Ovary (tissue), 9 donors: ENCODE results near the gene TRIM59. TPM values are rescaled to one million over a fixed set of nuclear protein-coding genes. Genes with fewer than 3 reads are reported as not detected.

Experiments used
- DNase-seq, 5 donors: peaks; one replicate each; pipeline ENCODE4 v3.0.0-alpha.2; 2019 to 2020
- H3K27ac ChIP-seq, 2 donors: fragments of 200-600 bp; one replicate each; pipeline versions ENCODE4 v1.5.1 to v1.8.0; 2019 to 2022
- H3K27me3 ChIP-seq: fragments of 200-600 bp; one replicate; pipeline ENCODE4 v1.8.0; 2022
- H3K36me3 ChIP-seq: fragments of 200-600 bp; sonication (generic); one replicate; pipeline ENCODE4 v1.5.1; 2019
- H3K4me1 ChIP-seq: one replicate; pipeline ENCODE4 v1.8.1; 2013; ENCODE audit warnings: mild to moderate bottlenecking, moderate library complexity; ENCODE audit not compliant: insufficient read depth
- H3K4me3 ChIP-seq: fragments of 200-600 bp; sonication (generic); one replicate; pipeline ENCODE4 v1.5.1; 2017
- H3K9me3 ChIP-seq, 2 donors: fragments of 200-600 bp in 1 of 2; sonication (generic) in 1 of 2; one replicate each; pipeline versions ENCODE4 v1.5.1 to v1.8.1; 2013 to 2019; ENCODE audit warnings: mild to moderate bottlenecking in 1 of 2, moderate library complexity in 1 of 2
- CTCF ChIP-seq, 3 donors: fragments of 450-650 bp in 2 of 3; fragments of 200-600 bp in 1 of 3; IDR thresholded peaks; one replicate each; pipeline versions ENCODE4 v1.5.1 to v1.8.0; 2016 to 2022; ENCODE audit warnings: antibody characterized with exemption in 3 of 3, mild to moderate bottlenecking in 1 of 3
- EP300 ChIP-seq: sonication (generic); formaldehyde crosslinking; IDR thresholded peaks from one replicate; pipeline ENCODE4 v1.6.1; 2017; ENCODE audit warnings: antibody characterized with exemption
- POLR2A ChIP-seq: fragments of 450-650 bp; IDR thresholded peaks from one replicate; pipeline ENCODE4 v1.6.1; 2017; ENCODE audit warnings: antibody characterized with exemption, mild to moderate bottlenecking, moderate library complexity
- WGBS, 3 donors: extraction: QIAGEN DNeasy Blood & Tissue Kit in 1 of 3; methylation state at CpG; one replicate each; pipeline versions ENCODE4 v1.1.5 to v1.1.7; 2013 to 2017; 5-methylcytosine and 5-hydroxymethylcytosine counted together
- intact Hi-C, 4 donors: fragments of 100-400 bp; cut with DNase I; formaldehyde crosslinking; loops; one replicate each; pipeline versions ENCODE4 v1.11.0 to v1.15.1; 2022 to 2023
- polyA plus RNA-seq, 2 donors: library from polyadenylated mRNA; stranded (reverse); fragments of 200-250 nt in 1 of 2; fragments of 350-450 nt in 1 of 2; fragmentation: Illumina TruSeq in 1 of 2; extraction: RNeasy Lipid Tissue Mini Kit (QIAGEN cat#74804) in 1 of 2; gene quantifications; one replicate each; pipeline ENCODE4 v1.2.3, GENCODE V29; 2013 to 2014
- total RNA-seq, 7 donors: library from RNA; depleted of rRNA in 2 of 7; stranded (reverse); fragments of >200 nt in 2 of 7; fragmentation: NEBNext Ultra II Directional in 3 of 7; extraction: Animal tissue kit (Norgen Biotek cat#: 25700) in 3 of 7; gene quantifications; one replicate each; pipeline versions ENCODE4 v1.1.0 to v1.2.4, GENCODE V29; 2016 to 2023
- donor health status: DM: no; HTN: no; CAD: no; lungs with moderate emphysema.
- donor health status: DM: no; HTN: no; CAD: no.
- donor health status: Bipolar disorder and iron deficiency.
- donor health status: DM: yes; HTN: yes; CAD: no.
- donor health status: DM: no; HTN: no; CAD: no.
- donor health status: DM: yes; HTN: yes; CAD: no.

The TRIM59 gene
- total and polyA plus RNA-seq, 9 donors: 1.4 to 4.8 (median 2.1) TPM

GRCh38 chr3:160448845-160449635 is 546 bp downstream of the TRIM59 start:
- intact Hi-C loops: no loop called here
- H3K27ac ChIP-seq: no peak overlapping the region
- no peak for TF ChIP-seq CTCF (IDR thresholded peaks at IDR 0.05)
- no peak for TF ChIP-seq EP300
- no peak for TF ChIP-seq POLR2A
- H3K36me3 ChIP-seq: no peaks in the 10 kb centered on the region
- peak overlapping the region; percentile 44 for H3K4me3 ChIP-seq
- peak in 2 of 5 donors; percentile 22 for DNase-seq
- no peaks in the 10 kb centered on the region for H3K4me1 ChIP-seq
- H3K27me3 ChIP-seq: no peaks in the 10 kb centered on the region
- 2% methylated on average over 26 of the region's 26 CpGs for WGBS, 3 donors
- H3K9me3 ChIP-seq: no peaks in the 10 kb centered on the region

DNA sequence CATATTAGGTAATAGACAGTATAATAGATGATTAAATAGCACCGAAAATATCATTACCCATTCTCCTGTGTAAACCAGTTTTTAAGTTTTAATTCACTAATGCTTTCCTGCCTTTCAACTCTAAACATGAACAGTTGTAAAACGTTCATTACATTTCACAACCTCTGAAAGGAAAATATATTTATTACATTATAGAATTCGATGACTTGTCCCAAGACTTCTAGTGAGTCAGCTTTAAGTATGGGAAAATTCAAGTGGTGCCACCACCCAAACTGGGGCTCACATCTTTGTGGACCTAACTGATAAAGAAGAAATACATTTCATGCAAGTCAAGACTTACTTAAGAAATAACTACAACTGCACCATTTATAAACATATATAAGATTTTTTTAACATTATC is 2.0 kb downstream of the TRIM59 start:
- no peaks in the 10 kb centered on the region for H3K9me3 ChIP-seq
- H3K27me3 ChIP-seq: no peaks in the 10 kb centered on the region
- no peak for DNase-seq
- TF ChIP-seq EP300 (no peak), POLR2A (no peak), CTCF (IDR thresholded peaks at IDR 0.05) (no peak)
- H3K4me1 ChIP-seq: no peaks in the 10 kb centered on the region
- H3K4me3 ChIP-seq: no peak overlapping the region
- WGBS, 3 donors: 56 to 71% (median 69%) methylated on average over 3 of the region's 3 CpGs
- H3K27ac ChIP-seq: no peak overlapping the region
- H3K36me3 ChIP-seq: no peaks in the 10 kb centered on the region
- intact Hi-C loops: no loop called here

GRCh38 chr3:160446522-160447056 is 3.0 kb downstream of the TRIM59 start:
- Histone ChIP-seq H3K9me3 (no peaks in the 10 kb centered on the region), H3K27ac (no peak overlapping the region), H3K27me3 (no peaks in the 10 kb centered on the region), H3K4me3 (no peak overlapping the region), H3K36me3 (no peaks in the 10 kb centered on the region), H3K4me1 (no peaks in the 10 kb centered on the region)
- no peak for DNase-seq
- 96 to 97% (median 97%) methylated on average over 13 of the region's 13 CpGs for WGBS, 3 donors
- TF ChIP-seq CTCF (IDR thresholded peaks at IDR 0.05) (no peak), EP300 (no peak), POLR2A (no peak)
- intact Hi-C loops: no loop called here

- no peaks in the 10 kb centered on the region for H3K4me1 ChIP-seq
- H3K9me3 ChIP-seq: no peaks in the 10 kb centered on the region
- no peak overlapping the region for H3K4me3 ChIP-seq
- no peak for DNase-seq
- H3K36me3 ChIP-seq: no peaks in the 10 kb centered on the region
- no peaks in the 10 kb centered on the region for H3K27me3 ChIP-seq
- no peak overlapping the region for H3K27ac ChIP-seq
- intact Hi-C loops: no loop called here
- 92 to 100% (median 98%) methylated on average over 1 of the region's 1 CpG for WGBS, 3 donors
- TF ChIP-seq EP300 (no peak), POLR2A (no peak), CTCF (IDR thresholded peaks at IDR 0.05) (no peak)
These were observed 3.7 kb downstream of the TRIM59 start for GRCh38 chr3:160445854-160446253.
